ENCODE measurements around the gene HES7.

The HES7 gene

GRCh38 chr17:8151641-8152111 is 27.8 kb upstream of the HES7 start:
- no peak for ATAC-seq (ENCODE audit: insufficient read depth, low read depth)
- Histone ChIP-seq H3K4me1 (ENCODE audit: insufficient read depth, low read length) (peaks cover 53% of the 10 kb centered on the region), H2AFZ (ENCODE audit: low read depth, low read length) (peak overlapping the region; percentile 32), H3K27ac (ENCODE audit: low read length) (peak overlapping the region; percentile 85), H3K27me3 (ENCODE audit: insufficient read depth, low read length, poor library complexity) (no peaks in the 10 kb centered on the region), H3K79me2 (ENCODE audit: insufficient read depth, low read length) (peaks cover 17% of the 10 kb centered on the region), H3K36me3 (ENCODE audit: insufficient read depth, low read length) (peaks cover 37% of the 10 kb centered on the region), H3K9ac (ENCODE audit: low read depth, low read length) (peak overlapping the region; percentile 61), H3K4me3 (ENCODE audit: low read depth in 1 of 2, low read length in 2 of 2) (peak overlapping the region; percentile 47 to 76), H4K20me1 (ENCODE audit: insufficient read depth, low read length) (peaks cover 19% of the 10 kb centered on the region), H3K9me3 (ENCODE audit: insufficient read depth, low read length, severe bottlenecking) (no peaks in the 10 kb centered on the region), H3K4me2 (ENCODE audit: insufficient read depth, low read length) (peak overlapping the region; percentile 93)
- DNase-seq: peak; percentile 46
- no peak for TF ChIP-seq EZH2 (IDR thresholded peaks at IDR 0.05; ENCODE audit: borderline replicate concordance, low read depth, low read length, severe bottlenecking)
- no peak for TF ChIP-seq CTCF (IDR thresholded peaks at IDR 0.05; ENCODE audit: borderline replicate concordance, extremely low read depth, low read length, poor library complexity, severe bottlenecking)

GRCh38 chr17:8151120-8151640 is 27.3 kb upstream of the HES7 start:
- Histone ChIP-seq H3K27me3 (ENCODE audit: insufficient read depth, low read length, poor library complexity) (no peaks in the 10 kb centered on the region), H2AFZ (ENCODE audit: low read depth, low read length) (peak overlapping the region; percentile 32), H3K4me1 (ENCODE audit: insufficient read depth, low read length) (peaks cover 52% of the 10 kb centered on the region), H3K9ac (ENCODE audit: low read depth, low read length) (peak overlapping the region; percentile 61), H3K4me3 (ENCODE audit: low read depth in 1 of 2, low read length in 2 of 2) (peak overlapping the region; percentile 47 to 76), H3K9me3 (ENCODE audit: insufficient read depth, low read length, severe bottlenecking) (no peaks in the 10 kb centered on the region), H3K36me3 (ENCODE audit: insufficient read depth, low read length) (peaks cover 42% of the 10 kb centered on the region), H3K4me2 (ENCODE audit: insufficient read depth, low read length) (peak overlapping the region; percentile 93), H4K20me1 (ENCODE audit: insufficient read depth, low read length) (peaks cover 19% of the 10 kb centered on the region), H3K79me2 (ENCODE audit: insufficient read depth, low read length) (peaks cover 17% of the 10 kb centered on the region), H3K27ac (ENCODE audit: low read length) (peak overlapping the region; percentile 85)
- peak; percentile 74 for ATAC-seq (ENCODE audit: insufficient read depth, low read depth)
- TF ChIP-seq EZH2 (IDR thresholded peaks at IDR 0.05; ENCODE audit: borderline replicate concordance, low read depth, low read length, severe bottlenecking) (no peak), CTCF (IDR thresholded peaks at IDR 0.05; ENCODE audit: borderline replicate concordance, extremely low read depth, low read length, poor library complexity, severe bottlenecking) (no peak)
- peak; percentile 96 for DNase-seq

- Histone ChIP-seq H2AFZ (ENCODE audit: low read depth, low read length) (no peak overlapping the region), H4K20me1 (ENCODE audit: insufficient read depth, low read length) (peaks cover 22% of the 10 kb centered on the region), H3K27ac (ENCODE audit: low read length) (peak overlapping the region; percentile 43), H3K4me3 (ENCODE audit: low read depth in 1 of 2, low read length in 2 of 2) (peak overlapping the region in 1 of 2 experiments; percentile 76; a peak in 2 of 4 replicates), H3K9me3 (ENCODE audit: insufficient read depth, low read length, severe bottlenecking) (no peaks in the 10 kb centered on the region), H3K79me2 (ENCODE audit: insufficient read depth, low read length) (peaks cover 17% of the 10 kb centered on the region), H3K36me3 (ENCODE audit: insufficient read depth, low read length) (peaks cover 49% of the 10 kb centered on the region), H3K9ac (ENCODE audit: low read depth, low read length) (peak overlapping the region; percentile 43; the same call in 1 of the 2 replicates), H3K4me1 (ENCODE audit: insufficient read depth, low read length) (peaks cover 45% of the 10 kb centered on the region), H3K4me2 (ENCODE audit: insufficient read depth, low read length) (peak overlapping the region; percentile 93), H3K27me3 (ENCODE audit: insufficient read depth, low read length, poor library complexity) (no peaks in the 10 kb centered on the region)
- no peak for ATAC-seq (ENCODE audit: insufficient read depth, low read depth)
- no peak for DNase-seq
- TF ChIP-seq CTCF (IDR thresholded peaks at IDR 0.05; ENCODE audit: borderline replicate concordance, extremely low read depth, low read length, poor library complexity, severe bottlenecking) (no peak), EZH2 (IDR thresholded peaks at IDR 0.05; ENCODE audit: borderline replicate concordance, low read depth, low read length, severe bottlenecking) (no peak)
Observed at GRCh38 chr17:8150194-8151119, 26.6 kb upstream of the HES7 start.
